H1 (cell line): ENCODE results near the gene RXRA. TPM values are rescaled to one million over a fixed set of nuclear protein-coding genes. Genes with fewer than 3 reads are reported as not detected.

Source experiments
- CTCF ChIA-PET: fragments of 300-600 bp; sonication (Branson Sonifier 250); formaldehyde crosslinking; loops from one replicate; lab custom pipeline; 2021; ENCODE audit not compliant: partially characterized antibody; lab: Charles Lee
- POLR2A ChIA-PET: fragments of 300-600 bp; sonication (Branson Sonifier 250); formaldehyde crosslinking; loops from one replicate; lab custom pipeline; 2021; ENCODE audit warnings: inconsistent platforms; ENCODE audit not compliant: partially characterized antibody; lab: Charles Lee
- DNase-seq, 2 experiments: peaks; one replicate each; pipeline versions ENCODE4 v3.0.0 to v3.0.0-alpha.2; 2010 to 2022; ENCODE audit warnings: low spot score in 2 of 2, low read depth in 1 of 2, mixed read lengths in 1 of 2
- FAIRE-seq: peaks from 2 replicates; lab custom pipeline; 2011; peaks lifted over from hg19 to GRCh38; lab: Jason Lieb, UNC
- H2AFZ ChIP-seq: 2 replicates; pipeline ENCODE4 v1.8.1; 2012; ENCODE audit warnings: low read length, inconsistent platforms
- H2AK5ac ChIP-seq: 2 replicates; pipeline ENCODE4 v1.6.1; 2013; ENCODE audit warnings: low read depth, low read length
- H2BK120ac ChIP-seq: replicated peaks from 2 replicates; pipeline ENCODE3; 2013; ENCODE audit warnings: low read depth, low read length, inconsistent platforms
- H2BK12ac ChIP-seq: 2 replicates; pipeline ENCODE4 v1.6.1; 2013; ENCODE audit warnings: low read depth, low read length
- H2BK15ac ChIP-seq: 2 replicates; pipeline ENCODE4 v1.6.1; 2013; ENCODE audit warnings: low read length
- H2BK20ac ChIP-seq: 2 replicates; pipeline ENCODE4 v1.6.1; 2013; ENCODE audit warnings: low read length
- H2BK5ac ChIP-seq: 2 replicates; pipeline ENCODE4 v1.6.1; 2013; ENCODE audit warnings: low read depth, low read length
- H3K14ac ChIP-seq: 2 replicates; pipeline ENCODE4 v1.6.1; 2013; ENCODE audit warnings: inconsistent platforms; ENCODE audit not compliant: insufficient read length
- H3K18ac ChIP-seq: 2 replicates; pipeline ENCODE4 v1.6.1; 2013; ENCODE audit warnings: low read length; ENCODE audit errors: extremely low read depth
- H3K23ac ChIP-seq: 2 replicates; pipeline ENCODE4 v1.6.1; 2013; ENCODE audit warnings: inconsistent platforms; ENCODE audit not compliant: insufficient read length
- H3K23me2 ChIP-seq: 2 replicates; pipeline ENCODE4 v1.6.1; 2013; ENCODE audit warnings: low read depth, low read length
- H3K27ac ChIP-seq: 2 replicates; pipeline ENCODE4 v1.6.1; 2011; ENCODE audit warnings: low read depth, low read length, inconsistent platforms
- H3K27me3 ChIP-seq, 4 experiments: replicated peaks in 1 of 4; 1 replicate in 1 of 4; 2 replicates in 3 of 4; pipeline versions ENCODE4 v1.6.1 to v1.8.1; 2011 to 2013; ENCODE audit warnings: low read length in 3 of 4, mild to moderate bottlenecking in 3 of 4, inconsistent platforms in 2 of 4, mixed read lengths in 2 of 4, moderate library complexity in 1 of 4; ENCODE audit not compliant: control insufficient read depth in 3 of 4, insufficient read depth in 3 of 4; ENCODE audit errors: extremely low read depth in 1 of 4
- H3K36me3 ChIP-seq, 4 experiments: 2 replicates each; pipeline versions ENCODE4 v1.6.1 to v1.8.1; 2011 to 2013; ENCODE audit warnings: mild to moderate bottlenecking in 4 of 4, low read length in 3 of 4, moderate library complexity in 2 of 4, control low read depth in 1 of 4, inconsistent platforms in 1 of 4; ENCODE audit not compliant: insufficient read depth in 4 of 4, control insufficient read depth in 2 of 4
- H3K4ac ChIP-seq: replicated peaks from 2 replicates; pipeline ENCODE3; 2013; ENCODE audit warnings: low read length, low read depth, mixed read lengths, inconsistent platforms; ENCODE audit not compliant: insufficient read length
- H3K4me1 ChIP-seq, 4 experiments: replicated peaks in 1 of 4; 1 replicate in 1 of 4; 2 replicates in 3 of 4; pipeline versions ENCODE4 v1.6.1 to v1.8.1; 2011 to 2013; ENCODE audit warnings: low read length in 3 of 4, inconsistent platforms in 2 of 4, mixed read lengths in 1 of 4; ENCODE audit not compliant: insufficient read depth in 4 of 4, control insufficient read depth in 3 of 4
- H3K4me2 ChIP-seq, 2 experiments: 2 replicates each; pipeline versions ENCODE4 v1.6.1 to v1.8.1; 2011 to 2013; ENCODE audit warnings: low read depth in 2 of 2, low read length in 2 of 2, control low read depth in 1 of 2, inconsistent platforms in 1 of 2, mild to moderate bottlenecking in 1 of 2; ENCODE audit not compliant: insufficient read depth in 1 of 2
- H3K4me3 ChIP-seq, 4 experiments: fragments of 200-600, 300-600 bp in 1 of 4; sonication (generic), shearing (Covaris generic), sonication (Bioruptor Twin) in 1 of 4; 2 replicates each; pipeline versions ENCODE4 v1.5.1 to v1.8.1; 2011 to 2016; ENCODE audit warnings: low read length in 4 of 4, low read depth in 3 of 4, control low read depth in 2 of 4, inconsistent platforms in 2 of 4, mild to moderate bottlenecking in 2 of 4, mixed read lengths in 1 of 4, moderate library complexity in 1 of 4; ENCODE audit not compliant: insufficient read depth in 2 of 4; ENCODE audit errors: extremely low read depth in 1 of 4
- H3K56ac ChIP-seq: replicated peaks from 2 replicates; pipeline ENCODE3; 2013; ENCODE audit warnings: low read depth, mild to moderate bottlenecking, mixed read lengths, low read length, inconsistent platforms; ENCODE audit not compliant: insufficient read length
- H3K79me1 ChIP-seq: 2 replicates; pipeline ENCODE4 v1.6.1; 2013; ENCODE audit warnings: low read depth, low read length, control low read depth
- H3K79me2 ChIP-seq, 2 experiments: 2 replicates each; pipeline versions ENCODE4 v1.6.1 to v1.8.1; 2012 to 2013; ENCODE audit warnings: low read length in 2 of 2, mild to moderate bottlenecking in 2 of 2, inconsistent platforms in 1 of 2; ENCODE audit not compliant: insufficient read depth in 2 of 2, control insufficient read depth in 1 of 2
- H3K9ac ChIP-seq, 4 experiments: replicated peaks in 1 of 4; 1 replicate in 1 of 4; 2 replicates in 3 of 4; pipeline versions ENCODE4 v1.6.1 to v1.8.1; 2011 to 2013; ENCODE audit warnings: low read depth in 3 of 4, low read length in 3 of 4, control low read depth in 2 of 4, mild to moderate bottlenecking in 2 of 4, moderate library complexity in 2 of 4, inconsistent platforms in 1 of 4; ENCODE audit errors: extremely low read depth in 1 of 4
- H3K9me3 ChIP-seq, 2 experiments: 2 replicates each; pipeline versions ENCODE4 v1.6.1 to v1.8.1; 2012 to 2013; ENCODE audit warnings: mild to moderate bottlenecking in 2 of 2, moderate library complexity in 2 of 2, control low read depth in 1 of 2, inconsistent platforms in 1 of 2, low read depth in 1 of 2, low read length in 1 of 2, mixed read lengths in 1 of 2; ENCODE audit not compliant: insufficient read depth in 2 of 2
- H4K20me1 ChIP-seq, 2 experiments: replicated peaks in 1 of 2; 2 replicates each; pipeline versions ENCODE3 to v1.8.1; 2011 to 2013; ENCODE audit warnings: inconsistent platforms in 2 of 2, low read length in 2 of 2, mild to moderate bottlenecking in 1 of 2; ENCODE audit not compliant: insufficient read depth in 2 of 2, control insufficient read depth in 1 of 2
- H4K5ac ChIP-seq: 2 replicates; pipeline ENCODE4 v1.6.1; 2013; ENCODE audit warnings: low read length, low read depth, mixed read lengths, inconsistent platforms; ENCODE audit not compliant: insufficient read length
- H4K8ac ChIP-seq: 2 replicates; pipeline ENCODE4 v1.8.0; 2013; ENCODE audit warnings: mild to moderate bottlenecking, moderate library complexity, low read length, inconsistent platforms; ENCODE audit not compliant: insufficient read depth; ENCODE audit errors: extremely low read depth
- H4K91ac ChIP-seq: replicated peaks from 2 replicates; pipeline ENCODE3; 2013; ENCODE audit warnings: low read length, mixed read lengths, inconsistent platforms; ENCODE audit not compliant: insufficient read length
- BACH1 ChIP-seq: IDR thresholded peaks from 2 replicates; pipeline ENCODE4 v1.6.1; 2012; ENCODE audit warnings: low read length, improper control_type of control experiment
- CEBPB ChIP-seq: IDR thresholded peaks from 2 replicates; pipeline ENCODE4 v1.6.1; 2012; ENCODE audit warnings: low read depth, low read length
- CHD2 ChIP-seq: IDR thresholded peaks from 2 replicates; pipeline ENCODE4 v1.6.1; 2012; ENCODE audit warnings: low read length, improper control_type of control experiment
- CTBP2 ChIP-seq: IDR thresholded peaks from 2 replicates; pipeline ENCODE4 v1.7.0; 2011; ENCODE audit warnings: borderline replicate concordance, mild to moderate bottlenecking, moderate library complexity, mixed read lengths, low read length; ENCODE audit not compliant: insufficient read depth, insufficient read length
- EZH2 ChIP-seq: fragments of 200-600 bp; sonication (generic); IDR thresholded peaks from 2 replicates; pipeline ENCODE4 v1.7.1; 2012; ENCODE audit warnings: low read depth, mild to moderate bottlenecking, moderate library complexity, low read length, inconsistent platforms; ENCODE audit not compliant: severe bottlenecking
- RBBP5 ChIP-seq: IDR thresholded peaks from 2 replicates; pipeline ENCODE4 v1.7.1; 2012; ENCODE audit warnings: low read depth, mild to moderate bottlenecking, inconsistent platforms, low read length, moderate library complexity, borderline replicate concordance
- RXRA ChIP-seq: IDR thresholded peaks from 2 replicates; pipeline ENCODE4 v1.6.1; 2011; ENCODE audit warnings: low read depth, mild to moderate bottlenecking, low read length, moderate library complexity; ENCODE audit not compliant: insufficient read depth
- SAP30 ChIP-seq: fragments of 300-600 bp; sonication (generic); IDR thresholded peaks from 2 replicates; pipeline ENCODE4 v1.7.1; 2012; ENCODE audit warnings: low read length, moderate library complexity, mild to moderate bottlenecking, inconsistent platforms; ENCODE audit not compliant: insufficient read depth, insufficient replicate concordance
- SIX5 ChIP-seq: IDR thresholded peaks from 2 replicates; pipeline ENCODE4 v1.6.1; 2011; ENCODE audit warnings: mild to moderate bottlenecking, low read depth, low read length
- SP2 ChIP-seq: IDR thresholded peaks from 2 replicates; pipeline ENCODE4 v1.6.1; 2012; ENCODE audit warnings: mild to moderate bottlenecking, low read length, inconsistent platforms
- TAF7 ChIP-seq: optimal IDR thresholded peaks from 2 replicates; pipeline ENCODE3; 2011; ENCODE audit warnings: low read depth, mild to moderate bottlenecking, inconsistent platforms, low read length, moderate library complexity, borderline replicate concordance
- TCF12 ChIP-seq: IDR thresholded peaks from 2 replicates; pipeline ENCODE4 v1.6.1; 2011; ENCODE audit warnings: low read depth, mild to moderate bottlenecking, low read length
- TEAD4 ChIP-seq: IDR thresholded peaks from 2 replicates; pipeline ENCODE4 v1.6.1; 2012; ENCODE audit warnings: low read depth, low read length, inconsistent platforms, mixed read lengths
- WGBS, 2 experiments: shearing (Covaris generic) in 1 of 2; methylation state at CpG; one replicate each; pipeline versions ENCODE4 v1.1.6 to v1.1.7; 2013 to 2015; ENCODE audit warnings: low lambda C conversion rate in 2 of 2, mixed read lengths in 2 of 2, inconsistent platforms in 1 of 2, low coverage in 1 of 2, missing lambda C conversion rate in 1 of 2; ENCODE audit not compliant: insufficient replicate concordance in 2 of 2, insufficient coverage in 1 of 2, insufficient read length in 1 of 2; ENCODE audit errors: extremely low coverage in 1 of 2, missing lambda C conversion rate in 1 of 2; 5-methylcytosine and 5-hydroxymethylcytosine counted together
- polyA plus RNA-seq, 7 experiments: library from polyadenylated mRNA; depleted of rRNA in 3 of 7; stranded (reverse) in 5 of 7; unstranded in 2 of 7; fragments of >200 nt in 5 of 7; fragments of 200-250 nt in 2 of 7; gene quantifications; 1 replicate in 5 of 7; 2 replicates in 1 of 7; 4 replicates in 1 of 7; pipeline versions ENCODE4 v1.2.1 to v1.2.3, GENCODE V29; 2011 to 2013; ENCODE audit warnings: missing spikeins in 2 of 7, mixed read lengths in 2 of 7
- total RNA-seq: library from RNA; stranded (reverse); fragmentation: NEBNext Ultra II Directional; extraction: Animal tissue kit (Norgen Biotek cat#: 25700); gene quantifications from 2 replicates; pipeline ENCODE4 v1.2.1, GENCODE V29; 2021

Gene RXRA
- total and polyA plus RNA-seq, 2 of the 8 experiments (the other 6 are each of a cell fraction or from before 2014, with no cell fraction given): 9.8 to 29.4 TPM

DNA sequence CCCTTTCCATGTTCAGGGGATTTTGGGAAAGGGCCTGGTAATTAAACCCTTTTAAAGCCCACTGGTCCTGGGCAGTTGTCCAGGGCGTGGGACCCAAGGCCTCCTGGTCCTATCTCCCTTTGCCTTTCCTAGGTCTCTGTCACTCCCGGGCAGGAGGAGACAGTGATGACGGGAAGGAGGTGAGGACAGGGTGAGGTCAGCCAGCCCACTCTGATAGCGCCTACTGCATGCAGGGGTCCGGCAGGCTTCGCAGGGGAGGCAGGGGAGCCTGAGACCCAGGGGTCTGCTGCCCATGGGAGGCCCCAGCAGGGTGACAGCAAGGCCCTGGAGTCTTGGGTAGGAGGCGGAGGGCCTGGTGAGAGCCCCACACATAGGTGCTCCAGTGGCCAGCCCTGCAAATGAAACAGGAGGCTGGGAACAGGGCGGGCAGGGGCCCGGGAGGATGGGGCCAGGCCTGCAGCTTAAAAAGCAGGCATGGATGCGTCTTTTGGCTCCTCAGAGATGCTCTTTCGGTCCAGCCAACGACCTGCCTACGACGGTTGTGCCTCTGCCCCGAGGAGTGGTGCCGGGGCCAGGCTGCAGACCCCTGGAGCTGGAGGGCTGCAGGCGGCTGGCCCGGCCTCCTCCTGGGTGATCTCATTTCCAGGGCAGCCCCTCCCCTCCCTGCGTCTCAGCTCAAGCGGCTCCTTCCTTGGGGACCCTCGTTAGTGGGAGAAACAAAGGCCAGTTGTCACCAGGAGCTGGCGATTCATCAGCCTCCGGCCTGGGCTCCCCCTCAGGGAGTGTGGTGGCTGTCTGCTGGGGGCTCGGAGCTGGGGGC, 6.7 kb upstream of the RXRA start:
- no peaks in the 10 kb centered on the region for H3K23me2 ChIP-seq
- no peak overlapping the region for H4K5ac ChIP-seq
- 82% methylated on average over 15 of the region's 24 CpGs; no CpG with 5 or more reads in 1 of the 2 experiments for WGBS, 2 experiments
- H2AK5ac ChIP-seq: no peak overlapping the region
- peaks cover 0 to 22% (median 12%) of the 10 kb centered on the region in 4 experiments; a peak in 6 of 7 replicates for H3K4me1 ChIP-seq
- H3K9me3 ChIP-seq: no peaks in the 10 kb centered on the region
- no peaks in the 10 kb centered on the region for H3K79me2 ChIP-seq
- H2BK12ac ChIP-seq: peak overlapping the region; percentile 68; the same call in 1 of the 2 replicates
- peak overlapping the region; percentile 88; the same call in 1 of the 2 replicates for H2BK15ac ChIP-seq
- no peak overlapping the region for H2BK5ac ChIP-seq
- H3K4me3 ChIP-seq: no peak overlapping the region
- no peak overlapping the region for H3K4me2 ChIP-seq
- no peaks in the 10 kb centered on the region for H3K36me3 ChIP-seq
- no peak for DNase-seq
- no peak overlapping the region for H2AFZ ChIP-seq
- no peak overlapping the region for H3K23ac ChIP-seq
- no peak overlapping the region for H2BK20ac ChIP-seq
- ChIA-PET POLR2A (no interaction called here), CTCF (interaction anchor here (0.9 to 1.5 kb wide), 6 partner anchors 9 to 148 kb away, joined by 3 to 5 read pairs (median 4); no protein-coding TSS in a partner anchor)
- H2BK120ac ChIP-seq: no peak overlapping the region
- H3K27ac ChIP-seq: no peak overlapping the region
- H4K8ac ChIP-seq: no peak overlapping the region
- no peaks in the 10 kb centered on the region; a peak in 1 of 7 replicates for H3K27me3 ChIP-seq
- peak overlapping the region; percentile 55 for H4K91ac ChIP-seq
- H3K9ac ChIP-seq: no peak overlapping the region
- FAIRE-seq: no peak
- H4K20me1 ChIP-seq: peaks cover 0 to 2% of the 10 kb centered on the region in 2 experiments
- no peaks in the 10 kb centered on the region for H3K79me1 ChIP-seq
- no peak overlapping the region for H3K14ac ChIP-seq
- no peak overlapping the region for H3K4ac ChIP-seq
- H3K56ac ChIP-seq: no peak overlapping the region
- no peak overlapping the region for H3K18ac ChIP-seq
- no peak for TF ChIP-seq RXRA
- no peak for TF ChIP-seq EZH2
- no peak for TF ChIP-seq CEBPB
- no peak for TF ChIP-seq SP2
- TF ChIP-seq RBBP5: no peak
- TF ChIP-seq SIX5: no peak
- no peak for TF ChIP-seq CHD2
- no peak for TF ChIP-seq CTBP2
- TF ChIP-seq TAF7: no peak
- TF ChIP-seq TEAD4: no peak
- TF ChIP-seq SAP30: no peak
- TF ChIP-seq TCF12: no peak
- TF ChIP-seq BACH1: no peak
